Nephron progenitor cell (in vitro differentiated cells): ENCODE results near the gene SLC27A3.

Experiments used
- DNase-seq: peaks from one replicate; pipeline ENCODE4 v3.0.0; 2021
- H3K27ac Mint-ChIP-seq: 2 replicates; pipeline ENCODE4 v1.8.0; 2021; ENCODE audit warnings: mild to moderate bottlenecking, moderate library complexity, mixed read lengths
- H3K27me3 Mint-ChIP-seq: 2 replicates; pipeline ENCODE4 v1.8.0; 2021; ENCODE audit warnings: mild to moderate bottlenecking, low read depth, mixed read lengths; ENCODE audit not compliant: poor library complexity
- H3K36me3 Mint-ChIP-seq: 2 replicates; pipeline ENCODE4 v1.8.0; 2021; ENCODE audit warnings: low read depth, mixed read lengths
- H3K4me1 Mint-ChIP-seq: 2 replicates; pipeline ENCODE4 v1.8.0; 2021; ENCODE audit warnings: mixed read lengths
- H3K4me3 Mint-ChIP-seq: 2 replicates; pipeline ENCODE4 v1.8.0; 2021; ENCODE audit warnings: mild to moderate bottlenecking, moderate library complexity, mixed read lengths
- H3K9me3 Mint-ChIP-seq: 2 replicates; pipeline ENCODE4 v1.8.0; 2021; ENCODE audit warnings: mild to moderate bottlenecking, moderate library complexity, mixed read lengths
- TF ChIP-seq, protein P1 (sequence below): fragments of 200-600 bp; sonication (generic); IDR thresholded peaks from 2 replicates; pipeline ENCODE4 v1.5.0; 2021; ENCODE audit warnings: antibody characterized with exemption

The SLC27A3 gene

DNA sequence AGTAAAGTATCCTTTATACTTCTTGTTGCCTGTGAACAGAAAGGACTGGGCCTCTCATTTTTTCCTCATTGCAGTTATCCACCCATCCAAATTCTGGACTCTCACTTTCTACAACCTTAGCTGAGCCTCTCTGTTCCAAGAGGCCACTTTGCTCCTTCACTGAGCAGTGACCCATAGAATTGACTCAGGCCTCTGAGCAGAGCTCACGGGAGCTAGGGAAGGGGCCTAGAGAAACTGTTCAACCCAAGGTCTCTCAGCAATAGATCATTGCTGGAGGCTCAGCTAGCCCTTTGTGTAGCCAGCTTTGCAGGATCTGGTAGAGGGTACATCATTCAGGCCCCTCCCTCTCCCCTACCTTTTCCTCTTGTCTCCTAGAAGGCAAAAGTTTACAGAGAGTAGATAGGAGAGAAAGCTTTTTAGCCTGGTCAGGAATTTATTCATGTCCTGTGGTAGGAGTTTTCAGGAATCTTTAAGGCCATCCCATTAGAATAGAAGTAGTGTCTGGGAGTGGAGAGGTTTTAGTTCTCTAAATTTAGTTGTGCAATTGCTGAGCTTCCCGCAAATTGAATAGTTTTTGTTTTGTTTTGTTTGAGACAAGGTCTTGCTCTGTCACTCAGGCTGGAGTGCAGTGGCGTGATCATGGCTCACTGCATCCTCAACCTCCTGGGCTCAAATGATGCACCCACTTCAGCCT is 40.7 kb upstream of the SLC27A3 start:
- no peak for DNase-seq
- H3K36me3 Mint-ChIP-seq: peaks cover 51% of the 10 kb centered on the region
- H3K4me1 Mint-ChIP-seq: peaks cover 39% of the 10 kb centered on the region
- TF ChIP-seq, protein P1, sequence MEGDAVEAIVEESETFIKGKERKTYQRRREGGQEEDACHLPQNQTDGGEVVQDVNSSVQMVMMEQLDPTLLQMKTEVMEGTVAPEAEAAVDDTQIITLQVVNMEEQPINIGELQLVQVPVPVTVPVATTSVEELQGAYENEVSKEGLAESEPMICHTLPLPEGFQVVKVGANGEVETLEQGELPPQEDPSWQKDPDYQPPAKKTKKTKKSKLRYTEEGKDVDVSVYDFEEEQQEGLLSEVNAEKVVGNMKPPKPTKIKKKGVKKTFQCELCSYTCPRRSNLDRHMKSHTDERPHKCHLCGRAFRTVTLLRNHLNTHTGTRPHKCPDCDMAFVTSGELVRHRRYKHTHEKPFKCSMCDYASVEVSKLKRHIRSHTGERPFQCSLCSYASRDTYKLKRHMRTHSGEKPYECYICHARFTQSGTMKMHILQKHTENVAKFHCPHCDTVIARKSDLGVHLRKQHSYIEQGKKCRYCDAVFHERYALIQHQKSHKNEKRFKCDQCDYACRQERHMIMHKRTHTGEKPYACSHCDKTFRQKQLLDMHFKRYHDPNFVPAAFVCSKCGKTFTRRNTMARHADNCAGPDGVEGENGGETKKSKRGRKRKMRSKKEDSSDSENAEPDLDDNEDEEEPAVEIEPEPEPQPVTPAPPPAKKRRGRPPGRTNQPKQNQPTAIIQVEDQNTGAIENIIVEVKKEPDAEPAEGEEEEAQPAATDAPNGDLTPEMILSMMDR: no peak
- no peaks in the 10 kb centered on the region for H3K27me3 Mint-ChIP-seq
- H3K9me3 Mint-ChIP-seq: no peaks in the 10 kb centered on the region
- peak overlapping the region; percentile 97 for H3K27ac Mint-ChIP-seq
- peak overlapping the region; percentile 31 for H3K4me3 Mint-ChIP-seq

DNA sequence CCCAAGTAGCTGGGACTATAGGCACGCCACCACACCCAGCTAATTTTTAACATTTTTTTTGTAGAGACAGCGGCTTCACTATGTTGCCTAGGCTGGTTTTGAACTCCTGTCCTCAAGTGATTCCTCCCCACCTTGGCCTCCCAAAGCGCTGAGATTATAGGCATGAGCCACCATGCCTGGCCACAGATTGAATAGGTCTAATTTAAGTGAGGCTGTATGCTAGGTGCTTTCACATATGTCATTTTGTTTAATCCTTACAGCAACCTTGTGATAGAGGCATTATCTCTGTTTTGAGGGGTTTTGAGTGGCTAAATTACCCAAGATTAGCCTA is 40.2 kb upstream of the SLC27A3 start:
- no peaks in the 10 kb centered on the region for H3K27me3 Mint-ChIP-seq
- H3K4me3 Mint-ChIP-seq: no peak overlapping the region
- no peak for DNase-seq
- TF ChIP-seq, protein P1: no peak
- H3K9me3 Mint-ChIP-seq: no peaks in the 10 kb centered on the region
- H3K4me1 Mint-ChIP-seq: peaks cover 34% of the 10 kb centered on the region
- H3K27ac Mint-ChIP-seq: peak overlapping the region; percentile 97
- H3K36me3 Mint-ChIP-seq: peaks cover 51% of the 10 kb centered on the region

DNA sequence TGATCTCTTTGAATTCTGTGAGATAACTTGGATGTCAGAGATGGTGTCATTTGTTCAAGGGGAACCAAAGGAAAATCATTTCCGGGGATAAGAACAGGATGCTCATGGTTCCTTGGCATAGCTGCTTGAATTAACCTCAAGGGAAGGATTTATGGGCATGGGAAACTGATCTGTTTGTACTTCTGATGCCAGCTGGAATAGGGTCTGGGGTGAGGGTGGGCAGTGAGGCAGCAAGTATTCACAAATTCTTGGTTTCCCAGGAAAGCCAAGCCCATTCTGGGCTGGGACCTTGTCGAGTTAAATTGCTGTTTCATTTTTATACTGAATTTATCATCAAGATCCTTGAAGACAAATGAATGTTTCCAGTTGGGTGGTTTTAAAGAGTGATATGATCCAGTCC is 33.2 kb upstream of the SLC27A3 start:
- H3K36me3 Mint-ChIP-seq: peaks cover 68% of the 10 kb centered on the region
- peak overlapping the region; percentile 88 for H3K27ac Mint-ChIP-seq
- peaks cover 16% of the 10 kb centered on the region for H3K4me1 Mint-ChIP-seq
- DNase-seq: no peak
- no peaks in the 10 kb centered on the region for H3K27me3 Mint-ChIP-seq
- TF ChIP-seq, protein P1: no peak
- no peaks in the 10 kb centered on the region for H3K9me3 Mint-ChIP-seq
- no peak overlapping the region for H3K4me3 Mint-ChIP-seq

DNA sequence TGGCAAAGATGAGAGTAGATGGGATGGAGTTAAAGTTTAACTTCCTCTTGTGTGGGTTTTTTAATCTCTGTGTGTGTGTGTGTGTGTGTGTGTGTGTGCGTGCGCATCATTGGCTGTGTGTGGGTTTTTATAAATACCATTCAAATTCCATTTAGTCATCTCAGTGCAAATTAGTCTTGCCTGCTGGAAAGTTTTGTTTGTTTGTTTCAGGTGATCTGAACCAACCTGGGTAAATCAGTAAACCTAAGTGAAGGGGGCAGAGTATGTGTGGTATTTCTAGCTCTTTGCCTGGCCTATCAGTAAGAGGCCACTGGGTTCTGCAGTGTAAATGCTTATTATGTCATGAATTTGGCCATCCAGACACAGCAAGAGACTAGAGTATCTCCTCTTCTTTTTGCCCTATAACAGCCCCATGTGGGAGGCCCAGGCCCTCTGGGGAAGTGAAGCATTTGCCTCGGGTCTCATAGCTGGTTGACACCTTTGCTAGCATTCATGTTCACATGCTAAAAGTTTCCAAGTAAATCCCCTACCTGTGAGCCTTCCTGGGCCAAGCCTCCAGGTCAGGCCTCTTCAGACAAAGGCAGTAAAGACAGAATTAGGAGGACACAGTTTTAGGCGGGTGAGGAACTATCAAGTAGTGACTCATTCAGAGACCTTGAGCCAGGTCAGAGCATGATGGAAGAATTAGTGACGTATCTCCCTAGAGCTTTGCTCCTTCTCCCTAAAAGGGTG is 32.6 kb upstream of the SLC27A3 start:
- H3K36me3 Mint-ChIP-seq: peaks cover 66% of the 10 kb centered on the region
- H3K27me3 Mint-ChIP-seq: no peaks in the 10 kb centered on the region

DNA sequence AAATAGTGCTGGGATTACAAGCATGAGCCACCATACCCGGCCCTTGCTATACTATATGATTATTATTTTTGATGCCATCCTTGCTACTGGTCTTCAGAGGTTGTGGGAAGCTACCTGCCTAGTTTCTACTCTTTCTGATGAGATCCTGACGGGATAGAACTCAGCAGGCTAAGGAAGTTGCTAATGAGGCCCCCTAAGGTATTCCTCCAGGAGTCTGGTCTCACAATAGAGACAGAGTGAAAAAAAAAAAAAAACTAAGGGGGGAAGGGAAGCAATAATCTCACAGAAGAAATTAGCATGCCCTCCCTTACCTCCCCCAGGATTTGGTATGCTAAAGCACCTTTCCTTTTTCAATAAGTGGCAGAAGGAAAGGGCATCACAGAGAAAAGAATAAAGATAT is 29.8 kb upstream of the SLC27A3 start:
- H3K4me1 Mint-ChIP-seq: peaks cover 23% of the 10 kb centered on the region
- no peak for DNase-seq
- H3K36me3 Mint-ChIP-seq: peaks cover 72% of the 10 kb centered on the region
- H3K4me3 Mint-ChIP-seq: no peak overlapping the region
- H3K27ac Mint-ChIP-seq: peak overlapping the region; percentile 78
- H3K27me3 Mint-ChIP-seq: no peaks in the 10 kb centered on the region
- no peaks in the 10 kb centered on the region for H3K9me3 Mint-ChIP-seq
- TF ChIP-seq, protein P1: no peak

More for the DNA sequence above, 32.6 kb upstream of the SLC27A3 start:
- Mint-ChIP-seq H3K27ac (no peak overlapping the region), H3K9me3 (no peaks in the 10 kb centered on the region), H3K4me1 (peaks cover 16% of the 10 kb centered on the region), H3K4me3 (no peak overlapping the region)
- TF ChIP-seq, protein P1: no peak
- no peak for DNase-seq
